ENCODE data around the gene ZNF750.

DNA sequence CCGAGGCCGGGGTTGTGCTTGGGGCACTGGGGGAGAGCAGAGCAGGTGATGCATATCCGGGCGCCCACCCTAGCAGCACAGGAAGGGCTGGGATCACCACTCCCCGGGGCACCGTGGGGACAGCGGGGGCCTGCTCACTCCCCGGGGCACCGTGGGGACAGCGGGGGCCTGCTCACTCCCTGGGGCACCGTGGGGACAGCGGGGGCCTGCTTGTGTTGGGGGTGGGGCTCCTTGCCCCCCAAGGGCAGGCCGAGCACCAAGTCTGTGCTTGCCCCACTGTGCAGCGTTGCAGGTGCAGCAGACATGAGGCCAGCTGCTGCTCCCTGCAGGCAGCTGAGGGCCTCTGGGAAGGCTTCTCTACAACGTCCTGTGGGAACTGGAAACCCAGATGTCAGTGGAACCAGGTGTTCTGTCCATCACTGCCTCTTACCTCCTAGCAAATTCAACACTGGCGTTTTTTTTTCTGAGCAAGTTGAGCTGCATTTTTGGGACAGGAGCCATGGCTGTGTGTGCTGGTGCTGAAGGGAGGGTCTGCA lies 25.0 kb upstream of the ZNF750 start:
- no peak for TF ChIP-seq NFYB (IDR thresholded peaks at IDR 0.05; ENCODE audit: insufficient read depth, low read depth, low read length)
- TF ChIP-seq, protein P1, sequence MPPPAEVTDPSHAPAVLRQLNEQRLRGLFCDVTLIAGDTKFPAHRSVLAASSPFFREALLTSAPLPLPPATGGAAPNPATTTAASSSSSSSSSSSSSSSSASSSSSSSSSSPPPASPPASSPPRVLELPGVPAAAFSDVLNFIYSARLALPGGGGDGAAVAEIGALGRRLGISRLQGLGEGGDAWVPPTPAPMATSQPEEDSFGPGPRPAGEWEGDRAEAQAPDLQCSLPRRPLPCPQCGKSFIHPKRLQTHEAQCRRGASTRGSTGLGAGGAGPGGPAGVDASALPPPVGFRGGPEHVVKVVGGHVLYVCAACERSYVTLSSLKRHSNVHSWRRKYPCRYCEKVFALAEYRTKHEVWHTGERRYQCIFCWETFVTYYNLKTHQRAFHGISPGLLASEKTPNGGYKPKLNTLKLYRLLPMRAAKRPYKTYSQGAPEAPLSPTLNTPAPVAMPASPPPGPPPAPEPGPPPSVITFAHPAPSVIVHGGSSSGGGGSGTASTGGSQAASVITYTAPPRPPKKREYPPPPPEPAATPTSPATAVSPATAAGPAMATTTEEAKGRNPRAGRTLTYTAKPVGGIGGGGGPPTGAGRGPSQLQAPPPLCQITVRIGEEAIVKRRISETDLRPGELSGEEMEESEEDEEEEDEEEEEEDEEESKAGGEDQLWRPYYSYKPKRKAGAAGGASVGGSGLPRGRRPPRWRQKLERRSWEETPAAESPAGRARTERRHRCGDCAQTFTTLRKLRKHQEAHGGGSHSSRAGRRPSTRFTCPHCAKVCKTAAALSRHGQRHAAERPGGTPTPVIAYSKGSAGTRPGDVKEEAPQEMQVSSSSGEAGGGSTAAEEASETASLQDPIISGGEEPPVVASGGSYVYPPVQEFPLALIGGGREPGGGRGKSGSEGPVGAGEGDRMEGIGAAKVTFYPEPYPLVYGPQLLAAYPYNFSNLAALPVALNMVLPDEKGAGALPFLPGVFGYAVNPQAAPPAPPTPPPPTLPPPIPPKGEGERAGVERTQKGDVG (CRISPR knock-in tag; IDR thresholded peaks at IDR 0.05) = no peak
- no peak for TF ChIP-seq CHD2 (IDR thresholded peaks at IDR 0.05; ENCODE audit: borderline replicate concordance, low read depth, low read length)
- no peak for TF ChIP-seq EZH2 (IDR thresholded peaks at IDR 0.05; ENCODE audit: borderline replicate concordance, control insufficient read depth, low read depth, low read length)
- TF ChIP-seq, protein P2, sequence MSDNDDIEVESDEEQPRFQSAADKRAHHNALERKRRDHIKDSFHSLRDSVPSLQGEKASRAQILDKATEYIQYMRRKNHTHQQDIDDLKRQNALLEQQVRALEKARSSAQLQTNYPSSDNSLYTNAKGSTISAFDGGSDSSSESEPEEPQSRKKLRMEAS (IDR thresholded peaks at IDR 0.05; ENCODE audit: low read depth, low read length) = no peak
- no peak for TF ChIP-seq NRF1 (conservative IDR thresholded peaks at IDR 0.05; ENCODE audit: low read depth, low read length)
- TF ChIP-seq GABPA (IDR thresholded peaks at IDR 0.05; ENCODE audit: low read depth) = no peak
- TF ChIP-seq RAD51 (IDR thresholded peaks at IDR 0.05) = no peak
- TF ChIP-seq, protein P3, sequence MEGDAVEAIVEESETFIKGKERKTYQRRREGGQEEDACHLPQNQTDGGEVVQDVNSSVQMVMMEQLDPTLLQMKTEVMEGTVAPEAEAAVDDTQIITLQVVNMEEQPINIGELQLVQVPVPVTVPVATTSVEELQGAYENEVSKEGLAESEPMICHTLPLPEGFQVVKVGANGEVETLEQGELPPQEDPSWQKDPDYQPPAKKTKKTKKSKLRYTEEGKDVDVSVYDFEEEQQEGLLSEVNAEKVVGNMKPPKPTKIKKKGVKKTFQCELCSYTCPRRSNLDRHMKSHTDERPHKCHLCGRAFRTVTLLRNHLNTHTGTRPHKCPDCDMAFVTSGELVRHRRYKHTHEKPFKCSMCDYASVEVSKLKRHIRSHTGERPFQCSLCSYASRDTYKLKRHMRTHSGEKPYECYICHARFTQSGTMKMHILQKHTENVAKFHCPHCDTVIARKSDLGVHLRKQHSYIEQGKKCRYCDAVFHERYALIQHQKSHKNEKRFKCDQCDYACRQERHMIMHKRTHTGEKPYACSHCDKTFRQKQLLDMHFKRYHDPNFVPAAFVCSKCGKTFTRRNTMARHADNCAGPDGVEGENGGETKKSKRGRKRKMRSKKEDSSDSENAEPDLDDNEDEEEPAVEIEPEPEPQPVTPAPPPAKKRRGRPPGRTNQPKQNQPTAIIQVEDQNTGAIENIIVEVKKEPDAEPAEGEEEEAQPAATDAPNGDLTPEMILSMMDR (IDR thresholded peaks at IDR 0.05 in 2 of 3, conservative IDR thresholded peaks at IDR 0.05 in 1 of 3; ENCODE audit: control insufficient read depth in 2 of 3, extremely low read depth in 1 of 3, insufficient read depth in 1 of 3, low read depth in 3 of 3, low read length in 3 of 3) = peak in 2 of 3 experiments; percentile 6 to 42; a peak in 3 of 6 replicates
- no peak for TF ChIP-seq CREB1 (IDR thresholded peaks at IDR 0.05; ENCODE audit: low read depth)
- TF ChIP-seq, protein P4, sequence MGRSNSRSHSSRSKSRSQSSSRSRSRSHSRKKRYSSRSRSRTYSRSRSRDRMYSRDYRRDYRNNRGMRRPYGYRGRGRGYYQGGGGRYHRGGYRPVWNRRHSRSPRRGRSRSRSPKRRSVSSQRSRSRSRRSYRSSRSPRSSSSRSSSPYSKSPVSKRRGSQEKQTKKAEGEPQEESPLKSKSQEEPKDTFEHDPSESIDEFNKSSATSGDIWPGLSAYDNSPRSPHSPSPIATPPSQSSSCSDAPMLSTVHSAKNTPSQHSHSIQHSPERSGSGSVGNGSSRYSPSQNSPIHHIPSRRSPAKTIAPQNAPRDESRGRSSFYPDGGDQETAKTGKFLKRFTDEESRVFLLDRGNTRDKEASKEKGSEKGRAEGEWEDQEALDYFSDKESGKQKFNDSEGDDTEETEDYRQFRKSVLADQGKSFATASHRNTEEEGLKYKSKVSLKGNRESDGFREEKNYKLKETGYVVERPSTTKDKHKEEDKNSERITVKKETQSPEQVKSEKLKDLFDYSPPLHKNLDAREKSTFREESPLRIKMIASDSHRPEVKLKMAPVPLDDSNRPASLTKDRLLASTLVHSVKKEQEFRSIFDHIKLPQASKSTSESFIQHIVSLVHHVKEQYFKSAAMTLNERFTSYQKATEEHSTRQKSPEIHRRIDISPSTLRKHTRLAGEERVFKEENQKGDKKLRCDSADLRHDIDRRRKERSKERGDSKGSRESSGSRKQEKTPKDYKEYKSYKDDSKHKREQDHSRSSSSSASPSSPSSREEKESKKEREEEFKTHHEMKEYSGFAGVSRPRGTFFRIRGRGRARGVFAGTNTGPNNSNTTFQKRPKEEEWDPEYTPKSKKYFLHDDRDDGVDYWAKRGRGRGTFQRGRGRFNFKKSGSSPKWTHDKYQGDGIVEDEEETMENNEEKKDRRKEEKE (IDR thresholded peaks at IDR 0.05) = no peak
- no peak for TF ChIP-seq POLR2A (IDR thresholded peaks at IDR 0.05; ENCODE audit: low read depth, low read length)
